Activated CD4-positive, alpha-beta T cell treated with anti-CD3 and anti-CD28 coated beads, Interleukin-2, amount 10 ng/mL, durations not matched to agents 24 days and 14 days (primary cell): ENCODE results near the gene SLK. TPM values are rescaled to one million over a fixed set of nuclear protein-coding genes. Genes with fewer than 3 reads are reported as not detected.

Experiments used
- DNase-seq: peaks from one replicate; pipeline ENCODE4 v3.0.0; 2022
- H3K27ac Mint-ChIP-seq: one replicate; pipeline ENCODE4 v1.8.0; 2022; ENCODE audit warnings: mild to moderate bottlenecking, mixed read lengths
- H3K27me3 Mint-ChIP-seq: one replicate; pipeline ENCODE4 v1.8.0; 2022; ENCODE audit warnings: mixed read lengths
- H3K36me3 Mint-ChIP-seq: one replicate; pipeline ENCODE4 v1.8.0; 2022; ENCODE audit warnings: low read depth, mild to moderate bottlenecking, mixed read lengths
- H3K4me1 Mint-ChIP-seq: one replicate; pipeline ENCODE4 v1.8.0; 2021; ENCODE audit warnings: mixed read lengths
- H3K4me3 Mint-ChIP-seq: one replicate; pipeline ENCODE4 v1.8.0; 2022; ENCODE audit warnings: mild to moderate bottlenecking, moderate library complexity, mixed read lengths
- H3K9me3 Mint-ChIP-seq: one replicate; pipeline ENCODE4 v1.8.0; 2021; ENCODE audit warnings: mixed read lengths
- intact Hi-C: fragments of 100-400 bp; cut with micrococcal nuclease; formaldehyde crosslinking; loops from one replicate; pipeline ENCODE4 v1.15.1; 2023
- total RNA-seq: library from RNA; stranded (reverse); gene quantifications from 2 replicates; pipeline ENCODE4 v1.2.3, GENCODE V29; 2022

The SLK gene
- total RNA-seq: 22.9 and 27.1 TPM in 2 replicates

DNA sequence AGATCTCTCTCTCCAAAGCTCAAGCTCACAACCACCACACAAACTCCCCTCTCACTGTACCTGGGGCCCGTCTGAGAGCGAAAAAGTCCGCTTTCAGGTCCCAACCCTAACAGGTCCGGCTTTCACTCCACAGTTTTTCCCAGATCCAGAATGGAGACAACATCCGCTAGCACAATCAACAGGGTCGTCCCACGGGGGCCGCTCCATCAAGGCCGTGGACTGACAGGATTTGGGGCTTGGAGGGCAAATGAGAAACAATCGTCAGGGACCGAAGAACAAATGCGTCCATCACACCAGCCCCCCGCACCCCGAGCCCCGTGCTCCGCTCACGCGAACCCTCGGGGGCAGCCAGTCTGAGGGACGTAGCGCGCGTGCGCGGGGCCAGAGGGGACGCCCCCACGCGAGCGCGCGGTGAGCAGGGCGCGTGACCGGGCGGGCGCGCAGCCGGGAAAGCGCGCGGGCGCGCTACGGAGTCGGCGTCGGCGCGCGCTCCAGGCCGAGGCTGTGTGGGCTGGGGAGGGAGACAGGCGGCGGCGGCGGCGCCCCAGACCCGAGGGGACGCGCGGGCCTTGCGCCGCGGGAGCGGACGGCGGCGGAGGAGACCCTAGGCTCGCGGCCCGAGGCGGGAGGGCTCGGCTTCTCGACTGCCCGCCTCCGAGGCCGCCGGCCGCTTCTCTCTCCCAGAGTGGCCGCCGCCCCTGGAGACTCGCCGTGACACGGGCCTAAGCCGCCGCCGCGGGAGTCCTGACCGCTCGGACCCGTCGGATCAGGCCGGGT, at the start of gene SLK:
Gene SLK (plus strand): TSS at position 470 of the 777 bp plus-strand sequence. CDS start 606 bp downstream, outside the sequence.
- Mint-ChIP-seq H3K9me3 (no peaks in the 10 kb centered on the region), H3K27me3 (no peaks in the 10 kb centered on the region), H3K4me1 (peaks cover 32% of the 10 kb centered on the region), H3K4me3 (peak within 1 kb of the TSS; percentile 97), H3K27ac (peak within 1 kb of the TSS; percentile 93), H3K36me3 (peaks cover 9% of the 10 kb centered on the region)
- DNase-seq: peak; percentile 96
- intact Hi-C loops: loop anchor here (1.0 to 10.0 kb wide), 5 partner anchors 48 to 382 kb away; partner anchors contain the start of genes CFAP43 and STN1

- Mint-ChIP-seq H3K36me3 (peaks cover 26% of the 10 kb centered on the region), H3K9me3 (no peaks in the 10 kb centered on the region), H3K4me1 (peaks cover 40% of the 10 kb centered on the region), H3K27me3 (no peaks in the 10 kb centered on the region), H3K4me3 (peak overlapping the region; percentile 97), H3K27ac (peak overlapping the region; percentile 97)
- no peak for DNase-seq
- intact Hi-C loops: loop anchor here (1.0 to 10.0 kb wide), 7 partner anchors 9 to 435 kb away; partner anchors contain the start of genes CFAP58, GSTO2, ITPRIP and SLK
These were observed 49.5 kb upstream of the SLK start for GRCh38 chr10:103917302-103918052.

GRCh38 chr10:103918053-103918846, 48.7 kb upstream of the SLK start, which contains the start of gene STN1:
TSS of gene STN1 (minus strand) at chr10:103918184. CDS start at chr10:103917594, 590 bp downstream.
- Mint-ChIP-seq H3K27me3 (no peaks in the 10 kb centered on the region), H3K27ac (peak within 1 kb of the TSS; percentile 97), H3K9me3 (no peaks in the 10 kb centered on the region), H3K4me3 (peak within 1 kb of the TSS; percentile 97), H3K36me3 (peaks cover 20% of the 10 kb centered on the region), H3K4me1 (peaks cover 33% of the 10 kb centered on the region)
- DNase-seq: peak; percentile 98
- intact Hi-C loops: loop anchor here (1.0 to 10.0 kb wide), 7 partner anchors 10 to 434 kb away; partner anchors contain the start of genes CFAP58, GSTO2, ITPRIP and SLK

- Mint-ChIP-seq H3K4me3 (no peak overlapping the region), H3K27ac (no peak overlapping the region), H3K4me1 (peaks cover 28% of the 10 kb centered on the region), H3K36me3 (peaks cover 16% of the 10 kb centered on the region), H3K9me3 (no peaks in the 10 kb centered on the region), H3K27me3 (no peaks in the 10 kb centered on the region)
- intact Hi-C loops: loop anchor here (2.0 to 10.0 kb wide), 4 partner anchors 47 to 433 kb away; partner anchors contain the start of genes CFAP58, GSTO2, ITPRIP and SLK
- no peak for DNase-seq
These were observed 47.3 kb upstream of the SLK start for GRCh38 chr10:103919648-103920025.

DNA sequence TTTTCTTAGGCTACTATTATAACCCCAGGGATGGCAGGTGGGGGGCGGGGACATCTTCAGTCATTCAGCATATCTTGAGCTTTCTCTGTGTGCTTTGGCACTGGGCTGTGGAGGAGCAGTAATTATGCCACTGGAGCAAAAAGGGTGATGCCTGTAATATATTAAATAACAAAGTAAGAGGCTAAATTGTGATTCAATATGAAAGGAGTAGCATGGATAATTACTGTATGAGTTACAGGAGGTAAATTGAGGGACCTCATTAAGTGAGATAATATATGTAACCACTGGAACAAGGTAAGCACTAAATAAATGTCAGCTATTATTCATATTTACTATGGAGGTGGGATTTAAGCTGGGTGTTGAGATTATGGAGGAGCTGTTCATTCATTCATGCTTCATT, 45.7 kb upstream of the SLK start:
- DNase-seq: no peak
- Mint-ChIP-seq H3K4me3 (no peak overlapping the region), H3K36me3 (no peaks in the 10 kb centered on the region)

DNA sequence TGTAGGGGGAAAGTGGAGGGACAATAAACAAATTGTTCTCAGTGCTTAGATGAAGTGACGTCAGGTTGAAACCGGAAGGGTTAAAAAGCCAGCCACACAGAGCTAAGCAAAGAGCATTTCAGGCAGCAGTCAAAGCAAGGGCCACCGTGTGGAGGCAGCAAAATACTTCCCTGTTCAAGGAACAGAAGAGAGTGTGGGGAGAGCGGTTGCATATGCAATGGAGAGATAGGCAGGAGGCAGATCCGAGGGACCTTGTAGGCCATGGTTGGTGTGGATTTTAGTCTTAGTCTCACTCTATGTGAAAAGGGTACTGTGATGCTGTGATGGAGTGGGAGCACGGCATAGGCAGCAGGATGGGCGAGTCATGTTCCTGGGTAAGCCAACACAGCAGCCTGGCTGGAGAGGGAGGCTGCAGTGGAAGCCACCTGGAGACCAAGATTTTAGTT, 45.2 kb upstream of the SLK start:
- Mint-ChIP-seq H3K4me1 (peaks cover 12% of the 10 kb centered on the region), H3K27me3 (no peaks in the 10 kb centered on the region), H3K27ac (no peak overlapping the region), H3K9me3 (no peaks in the 10 kb centered on the region), H3K4me3 (no peak overlapping the region), H3K36me3 (no peaks in the 10 kb centered on the region)
- peak; percentile 85 for DNase-seq
- intact Hi-C loops: no loop called here

More for the DNA sequence above, 45.7 kb upstream of the SLK start:
- H3K27ac Mint-ChIP-seq: no peak overlapping the region
- H3K4me1 Mint-ChIP-seq: peaks cover 16% of the 10 kb centered on the region
- no peaks in the 10 kb centered on the region for H3K9me3 Mint-ChIP-seq
- H3K27me3 Mint-ChIP-seq: no peaks in the 10 kb centered on the region
- intact Hi-C loops: no loop called here

GRCh38 chr10:103922659-103923058, 44.3 kb upstream of the SLK start:
- intact Hi-C loops: no loop called here
- H3K9me3 Mint-ChIP-seq: no peaks in the 10 kb centered on the region
- H3K4me3 Mint-ChIP-seq: no peak overlapping the region
- H3K4me1 Mint-ChIP-seq: peaks cover 7% of the 10 kb centered on the region
- no peaks in the 10 kb centered on the region for H3K27me3 Mint-ChIP-seq
- H3K36me3 Mint-ChIP-seq: no peaks in the 10 kb centered on the region
- H3K27ac Mint-ChIP-seq: no peak overlapping the region
- no peak for DNase-seq

- Mint-ChIP-seq H3K4me1 (peaks cover 5% of the 10 kb centered on the region), H3K27ac (no peak overlapping the region), H3K4me3 (no peak overlapping the region), H3K9me3 (no peaks in the 10 kb centered on the region), H3K36me3 (no peaks in the 10 kb centered on the region), H3K27me3 (no peaks in the 10 kb centered on the region)
- intact Hi-C loops: no loop called here
- DNase-seq: no peak
These were observed 43.4 kb upstream of the SLK start for GRCh38 chr10:103923502-103923901.

GRCh38 chr10:103925591-103925990, 41.3 kb upstream of the SLK start:
- intact Hi-C loops: no loop called here
- no peak overlapping the region for H3K4me3 Mint-ChIP-seq
- no peaks in the 10 kb centered on the region for H3K9me3 Mint-ChIP-seq
- H3K27ac Mint-ChIP-seq: no peak overlapping the region
- H3K27me3 Mint-ChIP-seq: no peaks in the 10 kb centered on the region
- no peak for DNase-seq
- no peaks in the 10 kb centered on the region for H3K36me3 Mint-ChIP-seq
- H3K4me1 Mint-ChIP-seq: no peaks in the 10 kb centered on the region

GRCh38 chr10:103926722-103927319, 40.1 kb upstream of the SLK start:
- no peak overlapping the region for H3K27ac Mint-ChIP-seq
- no peaks in the 10 kb centered on the region for H3K27me3 Mint-ChIP-seq
- H3K4me3 Mint-ChIP-seq: no peak overlapping the region
- H3K9me3 Mint-ChIP-seq: no peaks in the 10 kb centered on the region
- H3K36me3 Mint-ChIP-seq: no peaks in the 10 kb centered on the region
- H3K4me1 Mint-ChIP-seq: no peaks in the 10 kb centered on the region
- no peak for DNase-seq
- intact Hi-C loops: no loop called here

GRCh38 chr10:103928784-103929183, 38.2 kb upstream of the SLK start:
- Mint-ChIP-seq H3K4me1 (no peaks in the 10 kb centered on the region), H3K9me3 (no peaks in the 10 kb centered on the region), H3K27me3 (no peaks in the 10 kb centered on the region), H3K4me3 (no peak overlapping the region), H3K36me3 (no peaks in the 10 kb centered on the region), H3K27ac (no peak overlapping the region)
- intact Hi-C loops: no loop called here
- no peak for DNase-seq

- no peak overlapping the region for H3K4me3 Mint-ChIP-seq
- intact Hi-C loops: no loop called here
- no peaks in the 10 kb centered on the region for H3K36me3 Mint-ChIP-seq
- no peak for DNase-seq
- H3K9me3 Mint-ChIP-seq: no peaks in the 10 kb centered on the region
- H3K4me1 Mint-ChIP-seq: no peaks in the 10 kb centered on the region
- peaks cover 1% of the 10 kb centered on the region for H3K27me3 Mint-ChIP-seq
- H3K27ac Mint-ChIP-seq: no peak overlapping the region
These were observed 37.5 kb upstream of the SLK start for GRCh38 chr10:103929381-103929921.

DNA sequence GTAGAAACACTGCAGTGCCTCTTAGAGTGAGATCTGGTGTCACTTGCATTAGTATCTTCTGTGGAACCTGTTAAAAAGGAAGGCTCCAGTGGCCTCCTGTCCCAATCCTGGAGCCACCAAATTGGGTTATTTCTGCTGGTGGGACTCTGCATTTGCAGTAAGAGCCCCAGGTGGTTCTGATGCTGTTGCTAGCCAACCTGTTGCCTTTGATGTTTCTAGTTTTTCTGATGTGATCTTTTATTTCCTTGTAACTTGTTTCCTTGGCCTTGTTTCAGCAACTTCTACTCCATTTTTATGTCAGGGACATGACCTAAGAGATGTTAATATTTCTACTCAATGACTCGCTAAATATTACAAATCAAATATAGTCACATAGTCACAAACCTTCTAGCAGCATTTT, 36.5 kb upstream of the SLK start:
- DNase-seq: no peak
- no peak overlapping the region for H3K4me3 Mint-ChIP-seq
- H3K27me3 Mint-ChIP-seq: peaks cover 9% of the 10 kb centered on the region
- H3K4me1 Mint-ChIP-seq: no peaks in the 10 kb centered on the region
- no peaks in the 10 kb centered on the region for H3K36me3 Mint-ChIP-seq
- H3K27ac Mint-ChIP-seq: no peak overlapping the region
- no peaks in the 10 kb centered on the region for H3K9me3 Mint-ChIP-seq
- intact Hi-C loops: no loop called here
